Activated T-cell treated with anti-CD3 and anti-CD28 coated beads, Interleukin-2, amount 50 U/mL, for 1 hour (primary cell): Measurements from ENCODE around the gene ENTPD6.
A peak's percentile ranks its signal among the peaks of the same experiment; 100 is the strongest.
"Not testable (repeated sequence)": the region's sequence is repeated elsewhere in the genome, so short reads cannot be mapped to it uniquely, and the experiment has no call there.

Experiments used
- DNase-seq: peaks from one replicate; pipeline ENCODE4 v3.0.0-alpha.2; 2020

Gene ENTPD6

DNA sequence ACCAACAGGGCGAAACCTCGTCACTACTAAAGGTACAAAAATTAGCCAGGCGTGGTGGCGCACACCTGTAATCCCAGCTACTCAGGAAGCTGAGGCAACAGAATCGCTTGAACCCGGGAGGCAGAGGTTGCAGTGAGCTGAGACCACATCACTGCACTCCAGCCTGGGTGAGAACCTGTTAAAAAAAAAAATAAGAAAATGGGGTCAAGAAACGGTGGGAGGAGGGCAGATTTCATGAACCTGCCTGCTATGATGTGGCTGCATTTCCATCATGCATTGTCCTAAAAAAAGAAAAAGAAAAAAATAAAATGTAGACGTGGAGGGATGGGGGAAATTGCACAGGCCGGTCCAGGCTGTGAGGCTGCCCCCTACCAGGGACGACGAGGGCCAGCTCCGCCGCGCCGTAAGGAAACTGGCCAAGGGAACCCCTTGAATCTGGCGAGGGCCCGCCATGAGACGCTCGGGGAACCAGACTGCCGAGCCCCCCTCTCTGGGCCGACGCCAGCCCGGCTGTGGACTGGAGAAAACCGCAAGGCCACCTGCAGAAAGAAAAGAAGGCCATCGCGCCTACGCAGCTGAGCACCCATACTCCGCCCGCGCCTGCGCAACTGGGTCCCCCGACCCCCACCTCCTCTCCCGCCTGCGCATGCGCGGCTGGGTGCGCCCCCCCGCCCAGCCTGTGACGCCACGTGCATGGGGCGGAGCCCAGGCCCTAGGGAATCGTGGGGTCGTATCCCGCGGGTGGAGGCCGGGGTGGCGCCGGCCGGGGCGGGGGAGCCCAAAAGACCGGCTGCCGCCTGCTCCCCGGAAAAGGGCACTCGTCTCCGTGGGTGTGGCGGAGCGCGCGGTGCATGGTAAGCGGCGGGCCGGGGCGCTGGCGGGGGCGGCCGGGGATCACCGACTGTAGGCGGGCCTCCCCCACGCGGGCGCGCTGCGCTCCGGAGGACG, at the start of gene ENTPD6:
Gene ENTPD6, plus strand, starts transcription at position 699 of the 948 bp plus-strand sequence. CDS start 10,825 bp downstream, outside the sequence.
- peak; percentile 98 for DNase-seq

DNA sequence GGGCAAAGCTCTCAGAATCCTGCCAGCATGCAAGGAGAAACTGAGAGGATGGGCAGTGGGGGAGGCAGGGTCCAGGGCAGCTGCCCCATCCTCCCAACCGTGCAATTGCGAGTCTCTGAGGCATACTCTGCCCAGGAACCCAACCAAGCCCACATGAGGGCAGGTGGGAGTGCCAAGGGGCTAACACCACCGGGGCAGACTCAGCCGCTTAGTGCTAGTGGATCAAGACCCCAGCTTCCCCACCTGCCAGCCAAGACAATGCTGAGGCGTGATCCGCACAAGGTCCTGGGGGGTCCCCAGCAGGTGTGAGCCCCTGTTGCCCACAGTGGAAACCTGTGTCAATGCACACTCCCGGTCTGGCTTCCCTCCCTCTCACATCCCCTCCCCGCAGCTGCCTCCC, 48.5 kb upstream of the ENTPD6 start:
- no peak for DNase-seq

DNA sequence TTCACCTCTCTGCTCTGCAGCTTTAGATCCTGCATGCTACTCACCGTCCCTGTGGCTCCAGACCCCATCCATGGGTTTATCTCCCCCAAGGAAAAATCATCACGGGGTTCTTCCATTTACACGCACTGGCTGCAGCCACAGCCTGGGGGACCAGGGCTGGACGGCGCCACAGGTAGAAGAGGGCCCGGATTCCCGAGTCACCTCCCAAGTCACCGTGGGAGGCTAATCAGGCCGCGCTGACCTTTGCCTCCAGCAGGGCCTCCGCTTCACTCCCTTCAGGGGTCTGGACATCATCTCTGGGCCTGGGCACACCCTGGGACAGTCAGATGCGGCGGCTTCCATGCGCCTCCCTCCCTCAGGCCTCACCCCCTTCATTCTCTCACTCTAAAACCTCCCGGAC, 47.8 kb upstream of the ENTPD6 start:
- DNase-seq = no peak

DNA sequence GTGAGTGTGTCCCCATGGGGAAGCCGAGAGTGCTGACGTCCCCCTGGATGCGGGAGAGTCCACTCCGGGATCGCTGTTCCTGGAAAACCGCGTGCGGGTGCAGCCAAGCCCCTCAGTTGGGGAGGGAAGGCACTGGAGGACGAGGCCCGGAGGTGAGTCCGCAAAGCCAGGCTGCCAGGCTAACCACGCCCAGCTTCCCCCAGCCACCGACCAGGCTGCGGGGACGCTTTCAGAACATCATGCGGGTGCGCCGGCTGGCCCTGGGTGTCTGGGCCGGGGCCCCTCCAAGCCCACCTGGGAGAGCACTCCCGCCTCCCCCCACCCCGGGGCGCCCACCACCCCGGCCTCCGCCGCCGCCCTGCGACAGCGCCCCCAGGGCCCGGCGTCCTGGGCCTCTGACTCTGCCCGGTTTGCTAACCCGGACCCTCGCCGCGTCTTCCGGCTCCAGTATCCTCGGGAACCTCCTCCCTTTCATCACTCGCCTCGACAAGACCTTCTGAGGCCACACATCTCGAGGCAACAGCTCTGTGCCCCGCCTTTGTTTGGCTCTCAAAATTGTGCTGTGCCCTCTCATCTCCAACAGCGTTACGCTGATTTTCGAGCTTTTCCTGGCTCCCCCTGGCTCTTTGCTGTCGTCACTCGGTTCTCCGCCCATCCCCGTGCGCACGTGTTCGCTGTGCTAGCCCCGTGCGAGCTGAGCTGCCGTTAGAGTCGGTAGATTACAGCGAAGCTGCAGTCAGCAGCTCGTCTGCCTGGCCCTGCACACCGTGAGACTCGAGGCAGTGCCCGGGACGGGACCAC, 47.1 kb upstream of the ENTPD6 start:
- DNase-seq = peak; percentile 74

DNA sequence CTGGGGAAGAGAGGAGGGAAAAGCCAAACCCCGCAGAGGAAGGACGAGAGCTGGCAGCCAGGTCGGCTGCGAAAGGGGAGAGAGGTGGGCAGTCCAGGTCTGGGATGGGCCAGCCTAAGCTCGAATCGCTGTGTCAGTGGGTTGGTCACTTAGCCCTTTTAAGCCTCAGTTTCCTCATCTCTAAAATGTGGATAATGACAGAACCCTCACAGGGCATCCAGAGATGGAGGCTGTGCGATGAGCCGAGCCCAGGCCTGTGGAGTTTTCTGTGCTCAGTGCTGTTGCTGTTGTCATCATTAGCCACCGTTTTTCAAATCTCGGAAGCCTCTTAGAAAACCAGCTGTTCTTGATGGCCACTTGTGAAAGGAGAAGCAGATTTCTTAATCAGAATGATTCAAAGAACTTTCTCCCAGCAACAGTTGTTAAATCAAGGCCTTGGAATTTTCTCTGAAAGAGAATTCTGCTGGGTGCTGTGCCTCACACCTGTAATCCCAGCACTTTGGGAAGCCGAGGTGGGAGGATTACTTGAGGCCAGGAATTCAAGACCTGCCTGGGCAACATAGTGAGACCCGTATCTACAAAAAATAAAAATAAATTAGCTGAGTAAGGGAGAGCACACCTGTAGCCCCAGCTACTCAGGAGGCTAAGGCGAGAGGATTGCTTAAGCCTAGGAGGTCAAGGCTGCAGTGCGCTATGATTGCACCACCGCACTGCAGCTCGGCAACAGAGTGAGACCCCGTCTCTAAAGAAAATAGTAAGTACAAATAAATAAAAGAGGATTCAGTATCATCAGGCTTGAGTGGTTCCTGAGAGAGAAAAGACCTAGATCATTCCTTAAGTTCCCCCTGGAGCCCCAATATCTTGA, 46.3 kb upstream of the ENTPD6 start:
- DNase-seq = no peak

DNA sequence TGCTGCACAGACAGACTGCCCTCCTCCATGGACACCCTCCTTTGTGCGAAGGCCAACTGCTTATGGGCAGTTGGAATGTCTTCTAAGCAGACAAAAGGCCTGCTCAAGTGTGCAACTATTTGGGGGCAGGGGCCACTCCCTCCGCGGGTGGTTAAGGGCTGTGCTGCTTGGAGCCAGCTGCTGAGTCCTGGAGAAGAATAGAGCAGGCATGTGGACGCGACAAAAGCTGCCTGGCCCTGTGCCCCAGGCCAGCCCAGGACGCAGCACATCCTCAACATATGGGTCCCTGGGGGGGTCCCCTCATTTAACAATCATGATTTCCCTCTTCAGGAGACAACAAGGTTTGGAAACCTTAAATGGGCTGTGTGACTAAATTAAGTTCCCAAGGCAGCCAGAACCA, 45.5 kb upstream of the ENTPD6 start:
- DNase-seq = no peak

DNA sequence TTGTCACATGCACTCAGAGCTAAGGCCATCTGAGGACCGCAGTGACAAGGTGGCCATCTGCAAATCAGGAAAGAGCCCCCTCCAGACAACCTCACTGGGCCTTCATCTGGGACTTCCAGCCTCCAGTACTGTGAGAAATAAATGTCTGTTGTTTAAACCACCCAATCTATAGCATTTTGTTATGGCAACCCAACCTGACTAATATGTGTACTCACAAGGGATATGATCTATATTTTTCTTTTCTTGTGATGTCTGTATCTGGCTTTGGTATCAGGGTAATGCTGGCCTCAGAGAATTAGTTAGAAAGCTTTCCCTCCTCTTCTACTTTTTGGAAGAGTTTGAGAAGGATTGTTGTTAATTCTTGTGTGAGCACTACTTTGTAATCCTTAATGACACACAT, 37.5 kb upstream of the ENTPD6 start:
- no peak for DNase-seq

DNA sequence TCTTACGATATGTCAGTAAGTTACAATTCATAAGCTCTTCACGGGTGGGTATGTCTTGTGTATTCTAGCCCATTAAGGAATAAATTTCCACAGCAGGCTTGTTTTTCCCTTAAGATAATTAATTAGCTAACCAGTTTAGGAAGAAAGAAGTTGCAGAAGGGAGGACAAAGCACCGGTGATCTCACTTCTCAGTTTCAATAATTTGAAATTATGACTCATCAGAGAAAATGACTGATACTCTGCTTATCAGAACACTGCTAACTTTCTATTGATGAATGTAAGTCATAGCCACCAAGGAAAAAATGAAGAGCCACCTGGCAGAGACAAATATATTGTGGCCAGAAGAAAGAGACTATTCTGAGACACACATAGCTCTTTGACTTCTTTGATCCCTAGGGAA, 35.0 kb upstream of the ENTPD6 start:
- DNase-seq = no peak

DNA sequence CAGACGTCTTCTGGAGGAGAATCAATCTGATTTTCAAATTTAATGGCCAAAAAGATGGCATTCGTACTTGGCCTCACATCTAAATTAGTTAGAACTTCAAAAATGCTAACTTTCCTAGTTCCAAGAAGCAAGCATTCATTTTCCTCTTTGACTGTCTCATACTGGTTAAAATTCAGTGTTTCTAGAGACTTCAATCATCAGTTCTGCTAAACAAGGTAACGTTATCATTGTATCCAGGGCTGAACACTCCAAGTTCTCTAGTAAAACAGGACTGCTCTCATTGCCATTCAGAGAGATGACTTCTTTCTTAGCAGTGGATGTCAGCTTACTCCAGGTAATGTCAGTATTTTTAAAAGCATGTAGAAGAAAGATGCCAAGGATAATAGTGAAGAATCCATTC, 34.6 kb upstream of the ENTPD6 start:
- no peak for DNase-seq

DNA sequence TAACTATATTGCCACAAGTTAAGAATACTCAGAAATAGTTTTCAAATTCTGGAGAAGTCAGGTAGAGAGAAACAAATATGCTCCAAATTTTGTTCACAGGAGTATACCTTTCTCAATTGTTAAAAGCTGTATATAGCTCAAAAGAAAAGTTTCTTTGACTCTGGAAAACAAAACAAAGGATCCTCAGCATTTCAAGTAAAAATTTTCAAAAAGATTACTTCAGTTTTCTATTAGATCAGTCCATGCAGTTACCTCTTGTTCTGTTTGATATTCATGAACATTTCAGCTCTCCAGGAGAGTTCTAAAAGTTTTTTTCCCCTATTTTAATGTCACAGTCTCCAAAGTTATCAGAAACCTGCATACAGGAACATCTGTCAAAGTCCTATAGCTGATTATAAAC, 30.4 kb upstream of the ENTPD6 start:
- DNase-seq = no peak

DNA sequence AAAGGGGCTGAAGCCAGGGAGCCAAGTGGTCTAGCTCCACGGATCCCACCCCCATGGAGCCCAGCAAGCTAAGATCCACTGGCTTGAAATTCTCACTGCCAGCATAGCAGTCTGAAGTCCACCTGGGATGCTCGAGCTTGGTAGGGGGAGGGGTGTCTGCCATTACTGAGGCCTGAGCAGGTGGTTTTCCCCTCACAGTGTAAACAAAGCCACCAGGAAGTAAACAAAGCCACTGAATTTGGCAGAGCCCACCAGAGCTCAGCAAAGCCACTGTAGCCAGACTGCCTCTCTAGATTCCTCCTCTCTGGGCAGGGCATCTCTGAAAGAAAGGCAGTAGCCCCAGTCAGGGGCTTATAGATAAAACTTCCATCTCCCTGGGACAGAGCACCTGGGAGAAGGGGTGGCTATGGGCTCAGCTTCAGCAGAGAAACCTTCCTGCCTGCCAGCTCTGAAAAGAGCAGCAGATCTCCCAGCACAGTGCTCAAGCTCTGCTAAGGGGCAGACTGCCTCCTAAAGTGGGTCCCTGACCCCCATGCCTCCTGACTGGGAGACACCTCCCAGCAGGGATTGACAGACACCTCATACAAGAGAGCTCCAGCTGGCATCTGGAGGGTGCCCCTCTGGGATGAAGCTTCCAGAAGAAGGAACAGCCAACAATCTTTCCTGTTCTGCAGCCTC, 29.3 kb upstream of the ENTPD6 start:
- not testable (repeated sequence) for DNase-seq

DNA sequence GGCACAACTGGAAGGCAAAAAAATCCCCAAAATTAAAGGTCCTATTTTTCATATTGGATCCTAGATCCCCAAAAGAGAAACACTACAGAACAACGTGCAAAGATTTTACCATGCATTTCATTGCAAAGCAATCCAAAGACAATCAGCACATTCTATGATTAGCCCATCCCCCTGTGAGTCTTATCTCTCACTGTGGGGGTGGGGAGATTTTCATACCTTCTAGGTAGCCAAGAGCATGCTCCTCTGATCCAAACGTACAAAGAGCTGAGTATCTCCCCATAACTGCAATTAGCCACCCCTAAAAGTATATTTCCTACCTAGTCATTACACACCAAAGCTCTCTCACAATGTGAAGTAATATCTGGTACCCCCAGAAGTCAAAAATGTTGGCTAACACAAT, 22.2 kb upstream of the ENTPD6 start:
- DNase-seq = no peak

DNA sequence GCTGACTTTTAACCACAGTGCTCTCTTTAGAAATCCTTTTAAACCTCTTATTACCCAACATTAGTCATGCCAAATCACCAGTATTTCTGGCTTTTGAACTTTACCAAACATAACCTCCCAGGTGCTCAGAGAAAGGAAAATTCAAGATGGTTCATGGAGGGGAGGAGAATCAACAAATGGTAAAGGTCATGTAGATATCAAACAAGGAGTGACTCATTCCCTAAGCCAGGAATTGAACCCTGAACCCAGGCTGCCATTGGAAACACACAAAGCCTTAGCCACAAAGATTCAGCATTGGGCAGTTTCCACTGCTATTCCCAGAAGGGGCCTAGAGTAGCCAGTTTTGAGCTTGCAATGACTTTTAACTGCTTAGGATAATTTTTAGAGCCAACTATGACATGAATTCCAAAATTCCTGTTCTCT, 21.6 kb upstream of the ENTPD6 start:
- DNase-seq = no peak

DNA sequence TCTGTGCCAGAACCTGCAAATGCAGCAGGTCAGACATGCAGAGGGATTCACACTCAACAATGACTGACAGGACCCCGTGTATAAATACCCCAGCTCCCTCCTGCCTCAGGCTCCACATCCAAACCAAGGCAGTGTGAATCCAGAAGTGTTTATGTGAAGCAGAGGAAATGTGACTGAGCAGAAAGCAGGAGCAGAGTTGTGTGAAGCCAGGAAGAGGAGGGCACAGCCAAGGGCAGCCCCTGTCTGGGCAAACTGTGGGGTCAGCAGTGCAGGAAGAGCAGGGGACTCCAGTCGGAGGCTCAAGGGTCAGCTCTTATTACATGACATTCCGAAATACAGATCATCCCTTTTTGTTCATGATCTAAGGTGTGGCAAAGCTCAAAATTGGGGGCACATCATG, 19.3 kb upstream of the ENTPD6 start:
- no peak for DNase-seq

DNA sequence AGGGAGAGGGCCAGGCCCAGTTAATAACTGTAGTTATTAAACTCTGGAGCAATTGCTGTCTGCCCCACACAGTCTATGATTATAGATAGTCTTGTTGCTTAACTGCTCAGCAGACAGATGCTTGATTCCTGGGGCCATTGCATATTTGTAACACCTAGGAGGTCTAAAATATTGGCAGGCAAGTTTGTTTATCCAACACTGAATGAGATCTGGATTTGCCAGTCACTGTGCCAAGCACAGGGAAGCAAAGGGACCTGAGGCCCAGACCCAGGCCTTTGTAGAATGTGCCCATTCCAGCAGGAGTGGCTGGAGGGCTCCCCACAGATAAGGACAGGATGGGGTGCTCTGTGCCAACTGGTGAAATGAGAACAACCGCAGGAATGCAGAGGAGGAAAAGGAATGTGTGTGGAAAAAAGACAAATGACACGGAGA, 17.6 kb upstream of the ENTPD6 start:
- no peak for DNase-seq

DNA sequence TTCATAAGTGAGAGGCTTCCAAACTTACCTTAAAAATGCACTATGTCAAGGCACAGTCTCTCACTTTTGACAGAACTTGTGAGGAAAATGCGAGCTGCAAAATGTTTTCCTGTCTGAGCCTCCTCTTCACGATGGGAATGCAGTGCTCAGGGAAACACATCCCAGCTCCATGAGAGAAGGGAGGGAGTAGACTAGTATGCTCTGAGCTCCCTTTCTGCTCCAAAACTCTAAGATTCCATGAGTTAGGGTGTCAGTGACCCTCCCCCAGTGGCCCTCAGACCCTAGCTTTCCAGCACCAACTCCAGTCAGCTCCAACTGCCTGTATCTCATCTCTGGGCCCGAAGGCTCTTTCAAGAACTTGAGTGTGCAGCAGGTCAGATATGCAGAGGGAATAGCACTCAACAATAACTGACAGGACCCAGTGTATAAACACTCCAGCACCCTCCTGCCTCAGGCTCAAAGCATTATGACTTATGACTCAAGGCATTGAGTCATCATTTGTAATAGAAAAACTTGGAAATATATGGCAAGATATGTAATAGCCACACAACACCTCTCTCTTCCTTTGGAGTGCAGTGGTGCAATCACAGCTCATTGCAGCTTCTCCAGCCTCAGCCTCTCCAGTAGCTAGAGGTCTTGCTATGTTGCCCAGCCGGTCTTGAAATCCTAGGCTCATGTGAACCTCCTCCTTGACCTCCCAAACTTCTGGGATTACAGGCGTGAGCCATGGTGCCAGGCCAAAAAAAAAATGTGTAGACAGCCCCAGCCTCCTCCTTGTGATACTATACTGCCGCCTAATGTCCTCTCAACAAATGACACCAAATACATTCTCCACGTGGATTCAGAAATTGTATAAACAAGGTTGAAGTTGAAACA, 16.7 kb upstream of the ENTPD6 start:
- no peak for DNase-seq

DNA sequence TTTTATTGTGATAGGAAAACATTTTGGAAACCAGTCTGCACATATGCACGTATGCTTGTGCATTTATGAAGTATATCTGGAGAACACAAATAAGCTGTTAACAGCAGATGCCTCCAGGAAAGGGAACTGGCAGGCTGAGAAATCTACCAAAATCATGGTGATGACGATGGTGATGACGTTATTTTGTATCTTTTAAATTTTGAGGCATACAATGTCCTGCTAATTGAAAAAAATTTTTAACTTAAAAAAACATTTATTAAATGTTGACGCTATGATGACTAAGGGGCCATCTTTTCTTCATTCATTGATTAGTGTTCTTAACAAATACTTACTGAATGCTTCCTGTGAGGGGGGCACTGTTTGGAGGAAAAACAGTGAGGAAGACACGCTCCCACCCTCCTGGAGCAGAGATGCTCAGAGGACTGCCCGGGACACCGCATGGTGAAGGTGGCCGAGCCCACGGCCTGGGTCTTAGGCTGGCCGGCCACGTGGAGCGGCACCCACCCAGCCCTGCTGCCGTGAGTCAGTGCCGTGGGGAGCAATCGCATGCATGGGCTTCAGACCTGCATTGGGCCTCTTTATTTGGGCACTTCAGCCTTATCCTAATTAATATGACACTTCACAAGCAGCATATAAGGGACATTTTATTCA, 15.9 kb upstream of the ENTPD6 start:
- DNase-seq = no peak

DNA sequence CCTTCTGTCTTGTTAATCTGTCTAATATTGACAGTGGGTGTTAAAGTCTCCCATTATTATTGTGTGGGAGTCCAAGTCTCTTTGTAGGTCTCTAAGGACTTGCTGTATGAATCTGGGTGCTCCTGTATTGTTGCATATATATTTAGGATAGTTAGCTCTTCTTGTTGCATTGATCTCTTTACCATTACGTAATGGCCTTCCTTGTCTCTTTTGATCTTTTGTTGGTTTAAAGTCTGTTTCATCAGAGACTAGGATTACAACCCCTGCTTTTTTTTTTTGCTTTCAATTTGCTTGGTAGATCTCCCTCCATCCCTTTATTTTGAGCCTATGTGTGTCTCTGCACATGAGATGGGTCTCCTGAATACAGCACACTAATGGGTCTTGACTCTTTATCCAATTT, 11.1 kb upstream of the ENTPD6 start:
- not testable (repeated sequence) for DNase-seq

DNA sequence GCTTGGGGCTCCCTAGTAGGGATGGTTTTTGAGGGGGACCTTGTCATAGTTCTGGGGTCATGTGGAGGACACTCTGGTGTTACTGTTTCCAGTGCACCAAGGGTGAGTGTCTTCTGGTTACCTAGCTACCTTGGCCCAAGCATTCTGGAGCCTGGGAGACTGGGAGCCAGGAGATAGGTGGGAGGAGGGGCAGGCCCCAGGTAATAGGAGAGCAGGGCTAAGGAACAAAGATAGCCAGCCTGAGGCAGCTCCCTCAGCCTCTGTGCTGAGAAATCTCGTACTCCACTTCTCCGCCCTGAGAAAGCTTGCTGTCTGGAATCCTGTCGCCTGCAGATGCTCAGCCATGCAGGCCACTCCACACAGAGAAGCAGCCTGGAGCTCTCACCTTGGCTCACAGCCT, 8.3 kb upstream of the ENTPD6 start:
- DNase-seq = no peak

DNA sequence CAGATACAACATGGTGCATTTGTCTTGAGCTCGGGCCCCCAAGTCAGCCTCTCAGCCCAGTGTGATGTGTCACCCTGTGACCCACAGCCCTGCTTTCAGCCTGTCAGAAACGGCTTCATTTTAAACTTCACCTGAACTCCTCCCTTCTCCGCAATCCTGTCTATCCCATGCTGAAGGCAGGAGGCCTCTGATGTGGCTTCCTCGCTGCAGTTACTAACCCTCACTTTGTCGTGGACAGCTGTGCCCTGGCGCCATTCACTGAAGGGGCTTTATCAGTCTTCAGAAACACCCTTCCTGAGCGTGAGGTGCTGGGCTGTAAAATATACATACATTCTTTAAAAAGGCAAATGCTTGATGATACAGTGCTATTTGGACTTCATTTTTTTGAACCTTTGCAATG, 7.9 kb upstream of the ENTPD6 start:
- no peak for DNase-seq

DNA sequence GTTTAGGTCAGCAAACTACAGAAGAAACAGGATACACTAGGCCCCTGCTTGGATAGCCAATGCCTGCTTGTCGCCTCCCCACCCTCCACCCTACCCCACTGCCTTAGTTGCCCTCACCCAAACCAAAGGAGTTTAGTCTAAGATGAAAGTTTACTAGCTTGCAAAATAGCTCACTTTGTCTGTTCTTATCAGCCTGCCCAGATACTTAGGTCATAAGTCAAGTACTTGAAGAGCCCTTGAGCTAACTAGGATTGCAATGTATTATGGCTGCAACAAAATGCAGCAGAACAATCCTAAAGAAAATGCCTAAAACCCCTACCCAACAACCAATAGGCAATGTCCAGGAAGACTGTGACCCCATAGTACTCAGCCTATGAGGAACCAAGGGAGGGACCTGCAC, 7.3 kb upstream of the ENTPD6 start:
- no peak for DNase-seq
